ENCODE results near the gene PRCP.

Gene PRCP

GRCh38 chr11:82869657-82870056 is 30.6 kb downstream of the PRCP start:
- Histone ChIP-seq H3K36me3 (no peaks in the 10 kb centered on the region), H3K9me3 (no peaks in the 10 kb centered on the region), H3K27me3 (no peaks in the 10 kb centered on the region), H3K4me3 (ENCODE audit: low read depth, low read length) (no peak overlapping the region), H3K4me1 (peaks cover 21% of the 10 kb centered on the region)
- DNase-seq, result no peak
- no peak for TF ChIP-seq CTCF (IDR thresholded peaks at IDR 0.05; ENCODE audit: low read depth, low read length)

- peak; percentile 71 for TF ChIP-seq CTCF (IDR thresholded peaks at IDR 0.05; ENCODE audit: low read depth, low read length)
- H3K36me3 ChIP-seq, result no peaks in the 10 kb centered on the region
- H3K9me3 ChIP-seq, result no peaks in the 10 kb centered on the region
- peak; percentile 88 for DNase-seq
- no peaks in the 10 kb centered on the region for H3K27me3 ChIP-seq
- peaks cover 20% of the 10 kb centered on the region for H3K4me1 ChIP-seq
- H3K4me3 ChIP-seq (ENCODE audit: low read depth, low read length), result no peak overlapping the region
These were observed 32.6 kb downstream of the PRCP start for GRCh38 chr11:82867495-82868082.

GRCh38 chr11:82865841-82866240 is 34.4 kb downstream of the PRCP start:
- Histone ChIP-seq H3K4me1 (peaks cover 14% of the 10 kb centered on the region), H3K36me3 (no peaks in the 10 kb centered on the region), H3K9me3 (no peaks in the 10 kb centered on the region), H3K27me3 (no peaks in the 10 kb centered on the region), H3K4me3 (ENCODE audit: low read depth, low read length) (no peak overlapping the region)
- no peak for TF ChIP-seq CTCF (IDR thresholded peaks at IDR 0.05; ENCODE audit: low read depth, low read length)
- no peak for DNase-seq

DNA sequence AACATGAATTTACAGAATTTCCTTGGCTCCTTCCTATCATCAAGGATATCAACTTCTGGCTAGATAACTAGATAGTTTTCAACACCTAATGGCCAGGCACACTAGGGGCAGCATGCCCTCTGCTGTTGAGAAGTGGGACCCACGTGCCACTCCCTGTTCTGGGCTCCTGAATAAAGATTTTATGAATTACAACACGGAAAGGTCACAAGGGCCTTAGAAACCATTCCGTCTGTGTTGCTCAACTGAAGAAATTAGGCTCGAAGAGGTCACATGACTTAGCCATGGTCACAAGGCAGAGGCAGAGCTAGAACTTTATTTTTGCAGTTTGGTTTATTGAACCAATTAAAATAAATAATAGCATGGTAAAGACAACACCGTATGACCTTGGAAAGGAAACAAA is 36.0 kb downstream of the PRCP start:
- H3K4me3 ChIP-seq (ENCODE audit: low read depth, low read length), result no peak overlapping the region
- TF ChIP-seq CTCF (IDR thresholded peaks at IDR 0.05; ENCODE audit: low read depth, low read length), result peak; percentile 88
- no peaks in the 10 kb centered on the region for H3K9me3 ChIP-seq
- H3K36me3 ChIP-seq, result no peaks in the 10 kb centered on the region
- peaks cover 14% of the 10 kb centered on the region for H3K4me1 ChIP-seq
- DNase-seq, result peak; percentile 63
- no peaks in the 10 kb centered on the region for H3K27me3 ChIP-seq

- no peak overlapping the region for H3K4me3 ChIP-seq (ENCODE audit: low read depth, low read length)
- peaks cover 4% of the 10 kb centered on the region; the same call in 1 of the 2 replicates for H3K36me3 ChIP-seq
- TF ChIP-seq CTCF (IDR thresholded peaks at IDR 0.05; ENCODE audit: low read depth, low read length), result no peak
- H3K27me3 ChIP-seq, result no peaks in the 10 kb centered on the region
- H3K9me3 ChIP-seq, result no peaks in the 10 kb centered on the region
- peaks cover 14% of the 10 kb centered on the region for H3K4me1 ChIP-seq
- DNase-seq, result no peak
These were observed 37.0 kb downstream of the PRCP start for GRCh38 chr11:82863209-82863608.

- Histone ChIP-seq H3K4me3 (ENCODE audit: low read depth, low read length) (no peak overlapping the region), H3K4me1 (peaks cover 14% of the 10 kb centered on the region), H3K9me3 (no peaks in the 10 kb centered on the region), H3K27me3 (no peaks in the 10 kb centered on the region), H3K36me3 (peaks cover 12% of the 10 kb centered on the region; the same call in 1 of the 2 replicates)
- DNase-seq, result no peak
- no peak for TF ChIP-seq CTCF (IDR thresholded peaks at IDR 0.05; ENCODE audit: low read depth, low read length)
These were observed 37.9 kb downstream of the PRCP start for GRCh38 chr11:82862379-82862778.
